H9 (cell line): ENCODE results near the gene GSTA4. TPM values are rescaled to one million over a fixed set of nuclear protein-coding genes. Genes with fewer than 3 reads are reported as not detected.

ENCODE experiments used
- DNase-seq: peaks from one replicate; pipeline ENCODE4 v3.0.0-alpha.2; 2017
- H2AFZ ChIP-seq: one replicate; pipeline ENCODE4 v1.6.1; 2013; ENCODE audit warnings: mild to moderate bottlenecking, low read length, control low read depth, moderate library complexity
- H2AK5ac ChIP-seq: 2 replicates; pipeline ENCODE4 v1.6.1; 2013; ENCODE audit warnings: low read length, control low read depth, mixed read lengths; ENCODE audit not compliant: insufficient read length
- H2BK120ac ChIP-seq: one replicate; pipeline ENCODE4 v1.6.1; 2013; ENCODE audit warnings: low read depth, mild to moderate bottlenecking, low read length, control low read depth, inconsistent platforms; ENCODE audit not compliant: poor library complexity, severe bottlenecking
- H2BK12ac ChIP-seq: 2 replicates; pipeline ENCODE4 v1.6.1; 2013; ENCODE audit warnings: low read length, control low read depth, mixed read lengths, low read depth; ENCODE audit not compliant: insufficient read length
- H2BK15ac ChIP-seq: 2 replicates; pipeline ENCODE4 v1.6.1; 2013; ENCODE audit warnings: low read depth, low read length, control low read depth
- H2BK20ac ChIP-seq: one replicate; pipeline ENCODE4 v1.6.1; 2013; ENCODE audit warnings: low read depth, mild to moderate bottlenecking, low read length, control low read depth, inconsistent platforms; ENCODE audit not compliant: poor library complexity, severe bottlenecking
- H2BK5ac ChIP-seq: 2 replicates; pipeline ENCODE4 v1.6.1; 2013; ENCODE audit warnings: low read length, control low read depth, mixed read lengths; ENCODE audit not compliant: insufficient read length
- H3K14ac ChIP-seq: 2 replicates; pipeline ENCODE4 v1.6.1; 2013; ENCODE audit warnings: low read length, control low read depth; ENCODE audit not compliant: insufficient read depth
- H3K18ac ChIP-seq: 2 replicates; pipeline ENCODE4 v1.6.1; 2013; ENCODE audit warnings: low read depth, mild to moderate bottlenecking, mixed read lengths, low read length, control low read depth; ENCODE audit not compliant: insufficient read length
- H3K23ac ChIP-seq: 2 replicates; pipeline ENCODE4 v1.6.1; 2013; ENCODE audit warnings: low read length, control low read depth, mixed read lengths, low read depth; ENCODE audit not compliant: insufficient read length
- H3K23me2 ChIP-seq: 2 replicates; pipeline ENCODE4 v1.6.1; 2013; ENCODE audit warnings: low read depth, mild to moderate bottlenecking, mixed read lengths, low read length, control low read depth; ENCODE audit not compliant: insufficient read length, poor library complexity, severe bottlenecking
- H3K27ac ChIP-seq: 2 replicates; pipeline ENCODE4 v1.5.1; 2013; ENCODE audit warnings: low read length, control low read depth, mixed read lengths, low read depth; ENCODE audit not compliant: insufficient read length
- H3K27me3 ChIP-seq: 2 replicates; pipeline ENCODE4 v1.6.1; 2013; ENCODE audit warnings: low read length, control low read depth, inconsistent platforms; ENCODE audit not compliant: insufficient read depth
- H3K4ac ChIP-seq: 2 replicates; pipeline ENCODE4 v1.6.1; 2013; ENCODE audit warnings: low read depth, mild to moderate bottlenecking, control low read depth, inconsistent platforms, low read length, moderate library complexity
- H3K4me1 ChIP-seq: 2 replicates; pipeline ENCODE4 v1.6.1; 2013; ENCODE audit warnings: low read length, control low read depth, inconsistent platforms; ENCODE audit not compliant: insufficient read depth
- H3K4me2 ChIP-seq: 2 replicates; pipeline ENCODE4 v1.6.1; 2013; ENCODE audit warnings: low read length, control low read depth, mixed read lengths; ENCODE audit not compliant: insufficient read length, insufficient read depth
- H3K56ac ChIP-seq: 2 replicates; pipeline ENCODE4 v1.6.1; 2013; ENCODE audit warnings: low read depth, mild to moderate bottlenecking, mixed read lengths, low read length, control low read depth; ENCODE audit not compliant: insufficient read length
- H3K79me1 ChIP-seq: 2 replicates; pipeline ENCODE4 v1.6.1; 2013; ENCODE audit warnings: low read depth, mild to moderate bottlenecking, moderate library complexity, low read length, control low read depth, inconsistent platforms; ENCODE audit not compliant: insufficient read depth, poor library complexity, severe bottlenecking
- H3K79me2 ChIP-seq: 2 replicates; pipeline ENCODE4 v1.6.1; 2013; ENCODE audit warnings: low read length, control low read depth, inconsistent platforms; ENCODE audit not compliant: insufficient read depth
- H3K9ac ChIP-seq: 2 replicates; pipeline ENCODE4 v1.6.1; 2013; ENCODE audit warnings: low read length, control low read depth, mixed read lengths; ENCODE audit not compliant: insufficient read length; ENCODE audit errors: extremely low read depth
- H3K9me3 ChIP-seq: one replicate; pipeline ENCODE4 v1.6.1; 2013; ENCODE audit warnings: low read depth, low read length, inconsistent platforms; ENCODE audit not compliant: control insufficient read depth
- H3T11ph ChIP-seq: one replicate; pipeline ENCODE4 v1.6.1; 2013; ENCODE audit warnings: mild to moderate bottlenecking, low read length, control low read depth, inconsistent platforms
- H4K20me1 ChIP-seq: one replicate; pipeline ENCODE4 v1.6.1; 2013; ENCODE audit not compliant: control insufficient read depth, insufficient read length, insufficient read depth
- H4K5ac ChIP-seq: 2 replicates; pipeline ENCODE4 v1.6.1; 2013; ENCODE audit warnings: low read depth, mild to moderate bottlenecking, mixed read lengths, low read length, control low read depth; ENCODE audit not compliant: insufficient read length
- H4K8ac ChIP-seq: replicated peaks from 2 replicates; pipeline ENCODE4 v1.6.1; 2013; ENCODE audit warnings: low read length, control low read depth, mixed read lengths, low read depth; ENCODE audit not compliant: insufficient read length
- H4K91ac ChIP-seq: 2 replicates; pipeline ENCODE4 v1.6.1; 2013; ENCODE audit warnings: low read depth, mild to moderate bottlenecking, moderate library complexity, mixed read lengths, low read length, control low read depth; ENCODE audit not compliant: insufficient read length
- H3K27ac Mint-ChIP-seq, 3 experiments: 2 replicates in 2 of 3; 3 replicates in 1 of 3; pipeline ENCODE4 v1.8.0; 2020 to 2021; ENCODE audit warnings: mixed read lengths in 3 of 3, mild to moderate bottlenecking in 1 of 3, moderate library complexity in 1 of 3
- H3K27me3 Mint-ChIP-seq: 2 replicates; pipeline ENCODE4 v1.8.0; 2021; ENCODE audit warnings: low read depth, mild to moderate bottlenecking, moderate library complexity, mixed read lengths
- H3K36me3 Mint-ChIP-seq, 3 experiments: 2 replicates in 2 of 3; 3 replicates in 1 of 3; pipeline ENCODE4 v1.8.0; 2020 to 2021; ENCODE audit warnings: low read depth in 3 of 3, mixed read lengths in 3 of 3; ENCODE audit not compliant: insufficient read depth in 1 of 3
- H3K4me1 Mint-ChIP-seq, 2 experiments: 2 replicates each; pipeline ENCODE4 v1.8.0; 2020; ENCODE audit warnings: mixed read lengths in 2 of 2
- H3K4me3 Mint-ChIP-seq, 2 experiments: 2 replicates in 1 of 2; 3 replicates in 1 of 2; pipeline ENCODE4 v1.8.0; 2020 to 2021; ENCODE audit warnings: mild to moderate bottlenecking in 2 of 2, mixed read lengths in 2 of 2, moderate library complexity in 1 of 2
- H3K9me3 Mint-ChIP-seq, 2 experiments: 2 replicates in 1 of 2; 3 replicates in 1 of 2; pipeline ENCODE4 v1.8.0; 2020; ENCODE audit warnings: mild to moderate bottlenecking in 2 of 2, mixed read lengths in 2 of 2, moderate library complexity in 1 of 2
- CTCF ChIP-seq: fragments of 200-600 bp; sonication (generic); conservative IDR thresholded peaks from 3 replicates; pipeline ENCODE4 v1.8.0; 2021; ENCODE audit warnings: antibody characterized with exemption, mild to moderate bottlenecking
- total RNA-seq: library from RNA; stranded (reverse); gene quantifications from 2 replicates; pipeline ENCODE4 v1.2.1, GENCODE V29; 2021

GSTA4 gene
- total RNA-seq, 1 experiment from 2014 or later: 32.1 TPM

- no peak overlapping the region for H3T11ph ChIP-seq
- H3K14ac ChIP-seq: no peak overlapping the region
- H3K4me3 Mint-ChIP-seq: no peak overlapping the region
- no peak overlapping the region for H4K91ac ChIP-seq
- H2AFZ ChIP-seq: no peak overlapping the region
- H2BK12ac ChIP-seq: no peak overlapping the region
- H3K27me3 Mint-ChIP-seq: no peaks in the 10 kb centered on the region
- H2BK5ac ChIP-seq: no peak overlapping the region
- H3K9me3 ChIP-seq: no peaks in the 10 kb centered on the region
- no peak overlapping the region for H3K23ac ChIP-seq
- H4K5ac ChIP-seq: no peak overlapping the region
- no peak overlapping the region for H2AK5ac ChIP-seq
- no peaks in the 10 kb centered on the region for H4K20me1 ChIP-seq
- H3K9me3 Mint-ChIP-seq: no peaks in the 10 kb centered on the region
- no peak overlapping the region for H4K8ac ChIP-seq
- H3K4me1 ChIP-seq: no peaks in the 10 kb centered on the region
- no peak overlapping the region for H3K4ac ChIP-seq
- no peaks in the 10 kb centered on the region for H3K23me2 ChIP-seq
- no peak overlapping the region for H2BK20ac ChIP-seq
- no peak for TF ChIP-seq CTCF
- H3K79me2 ChIP-seq: no peaks in the 10 kb centered on the region
- H3K27me3 ChIP-seq: no peaks in the 10 kb centered on the region
- no peak overlapping the region for H3K4me2 ChIP-seq
- no peak overlapping the region for H3K27ac Mint-ChIP-seq
- H3K79me1 ChIP-seq: no peaks in the 10 kb centered on the region
- no peak overlapping the region for H3K27ac ChIP-seq
- no peak overlapping the region for H3K9ac ChIP-seq
- H2BK15ac ChIP-seq: no peak overlapping the region
- H2BK120ac ChIP-seq: no peak overlapping the region
- no peak for DNase-seq
- H3K4me1 Mint-ChIP-seq: 0 out of 4 replicates have a peak, but pooled peaks cover 0 to 4% of the 10 kb centered on the region in 2 experiments
- H3K36me3 Mint-ChIP-seq: peaks cover 0 to 30% (median 4%) of the 10 kb centered on the region in 3 experiments; a peak in 4 of 7 replicates
- H3K18ac ChIP-seq: no peak overlapping the region
- no peak overlapping the region for H3K56ac ChIP-seq
Measured at GRCh38 chr6:53029257-53029656, 34.2 kb upstream of the GSTA4 start.
